AG04450 (cell line): ENCODE data around the gene SLC29A4. TPM values are rescaled to one million over a fixed set of nuclear protein-coding genes. Genes with fewer than 3 reads are reported as not detected.
"Not testable (repeated sequence)": the region's sequence is repeated elsewhere in the genome, so short reads cannot be mapped to it uniquely, and the experiment has no call there.

Experiments used
- CTCF ChIA-PET: fragments of 300-600, 350-600 bp; formaldehyde crosslinking; extraction: SDS; loops from one replicate; lab custom pipeline; 2022; ENCODE audit warnings: antibody characterized with exemption, inconsistent platforms; lab: Charles Lee
- POLR2A ChIA-PET: fragments of 350-600 bp; formaldehyde crosslinking; extraction: SDS; loops from one replicate; lab custom pipeline; 2021; ENCODE audit warnings: antibody characterized with exemption, inconsistent platforms; lab: Yijun Ruan, JAX
- DNase-seq: peaks from one replicate; pipeline ENCODE4 v3.0.0-alpha.2; 2011; ENCODE audit warnings: low read depth, low spot score
- H3K27ac ChIP-seq: one replicate; pipeline ENCODE4 v1.5.1; 2012; ENCODE audit warnings: low read depth, low read length, control low read depth
- H3K27me3 ChIP-seq: one replicate; pipeline ENCODE4 v1.6.0; 2012; ENCODE audit warnings: low read length; ENCODE audit not compliant: control insufficient read depth, insufficient read depth
- H3K4me3 ChIP-seq: 2 replicates; pipeline ENCODE4 v1.5.1; 2011; ENCODE audit warnings: mild to moderate bottlenecking, low read depth, low read length, control low read depth
- H3K9me3 ChIP-seq: 2 replicates; pipeline ENCODE4 v1.5.1; 2012; ENCODE audit warnings: low read length; ENCODE audit not compliant: control insufficient read depth, insufficient read depth
- CTCF ChIP-seq: IDR thresholded peaks from 2 replicates; pipeline ENCODE4 v1.5.1; 2011; ENCODE audit warnings: low read depth, low read length, control low read depth, inconsistent platforms
- polyA plus RNA-seq: library from polyadenylated mRNA; depleted of rRNA; stranded (reverse); fragments of >200 nt; gene quantifications from 2 replicates; pipeline ENCODE4 v1.2.3, GENCODE V29; 2011

SLC29A4 gene
- polyA plus RNA-seq, 1 experiment = 4.5 TPM

- Histone ChIP-seq H3K27ac (no peak overlapping the region), H3K27me3 (peaks cover 2% of the 10 kb centered on the region), H3K9me3 (peaks cover 4% of the 10 kb centered on the region), H3K4me3 (no peak overlapping the region)
- TF ChIP-seq CTCF = no peak
- ChIA-PET POLR2A (no interaction called here), CTCF (no interaction called here)
- no peak for DNase-seq
Observed at GRCh38 chr7:5265320-5266190, 17.2 kb upstream of the SLC29A4 start.

- Histone ChIP-seq H3K27me3 (peaks cover 2% of the 10 kb centered on the region), H3K27ac (no peak overlapping the region), H3K9me3 (peaks cover 4% of the 10 kb centered on the region), H3K4me3 (no peak overlapping the region)
- TF ChIP-seq CTCF = no peak
- DNase-seq = no peak
- ChIA-PET CTCF (no interaction called here), POLR2A (no interaction called here)
Observed at GRCh38 chr7:5266191-5267028, 16.3 kb upstream of the SLC29A4 start.

- CTCF ChIA-PET, H3K27ac ChIP-seq, DNase-seq, H3K9me3 ChIP-seq, H3K4me3 ChIP-seq, POLR2A ChIA-PET, H3K27me3 ChIP-seq: not testable (repeated sequence)
Observed at GRCh38 chr7:5267829-5268228, 14.9 kb upstream of the SLC29A4 start.

DNA sequence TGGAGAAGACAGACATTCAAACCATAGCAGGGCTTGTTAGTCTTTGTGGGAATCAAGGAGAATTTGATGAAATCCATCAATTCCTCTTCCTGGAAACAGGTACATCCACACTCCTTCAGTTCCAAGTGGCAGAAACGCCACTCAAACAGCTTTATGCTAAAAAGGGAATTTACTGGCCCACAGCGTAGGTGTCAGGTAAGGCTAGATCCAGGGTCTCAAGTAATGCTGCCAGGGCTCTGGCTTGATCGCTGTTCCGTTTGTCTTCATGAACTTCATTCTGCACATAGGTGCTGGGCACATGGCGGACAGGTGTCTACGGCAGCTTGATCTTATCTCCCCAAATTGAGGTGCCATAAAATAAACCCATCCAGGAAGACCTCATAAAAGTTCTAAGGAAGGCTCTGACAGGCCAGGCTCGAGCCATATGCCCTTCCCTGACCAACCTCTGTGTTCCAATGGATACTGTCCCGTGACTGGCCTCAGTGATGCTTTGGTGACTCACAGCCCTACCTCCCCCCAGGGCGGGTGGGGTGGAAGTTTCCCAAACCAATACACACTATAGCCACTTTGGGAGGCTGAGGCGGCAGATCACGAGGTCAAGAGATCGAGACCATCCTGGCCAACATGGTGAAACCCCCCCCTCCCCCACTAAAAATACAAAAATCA is 12.6 kb upstream of the SLC29A4 start:
- H3K27me3 ChIP-seq, H3K9me3 ChIP-seq, H3K27ac ChIP-seq, POLR2A ChIA-PET, DNase-seq, CTCF ChIA-PET, H3K4me3 ChIP-seq: not testable (repeated sequence)

DNA sequence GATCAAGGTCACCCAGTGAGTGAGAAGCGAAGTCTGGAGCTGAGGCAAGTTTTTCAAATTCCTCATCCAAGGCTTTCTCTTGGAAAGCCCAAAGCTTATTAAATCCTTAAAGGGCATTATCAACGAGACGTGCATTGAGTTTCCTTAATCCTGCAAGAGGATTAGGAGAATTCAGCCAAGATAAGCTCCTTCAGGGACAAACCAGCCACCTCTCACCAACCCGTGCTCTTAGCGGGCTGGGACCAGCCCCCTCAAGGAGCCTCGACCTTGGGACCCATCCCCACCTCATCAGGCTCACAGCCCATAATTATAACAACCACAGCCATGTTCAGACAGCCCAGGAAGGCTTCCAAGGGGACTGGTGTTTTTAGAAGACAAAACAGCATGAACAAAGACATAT is 12.0 kb upstream of the SLC29A4 start:
- TF ChIP-seq CTCF = no peak
- Histone ChIP-seq H3K27me3 (peaks cover 2% of the 10 kb centered on the region), H3K9me3 (peaks cover 4% of the 10 kb centered on the region), H3K4me3 (no peak overlapping the region), H3K27ac (no peak overlapping the region)
- no peak for DNase-seq
- ChIA-PET CTCF (no interaction called here), POLR2A (no interaction called here)

GRCh38 chr7:5273831-5274405 is 8.8 kb upstream of the SLC29A4 start:
- DNase-seq, H3K27ac ChIP-seq, POLR2A ChIA-PET, CTCF ChIA-PET, H3K4me3 ChIP-seq, H3K27me3 ChIP-seq, H3K9me3 ChIP-seq: not testable (repeated sequence)
